Hematopoietic multipotent progenitor cell treated with erythropoietin and hydrocortisone succinate and interleukin-3 and kit ligand, for 4 days (in vitro differentiated cells): ENCODE measurements around the gene SCG2.

Source experiments
- DNase-seq: peaks from one replicate; pipeline ENCODE4 v3.0.0-alpha.2; 2015

The SCG2 gene, protein sequence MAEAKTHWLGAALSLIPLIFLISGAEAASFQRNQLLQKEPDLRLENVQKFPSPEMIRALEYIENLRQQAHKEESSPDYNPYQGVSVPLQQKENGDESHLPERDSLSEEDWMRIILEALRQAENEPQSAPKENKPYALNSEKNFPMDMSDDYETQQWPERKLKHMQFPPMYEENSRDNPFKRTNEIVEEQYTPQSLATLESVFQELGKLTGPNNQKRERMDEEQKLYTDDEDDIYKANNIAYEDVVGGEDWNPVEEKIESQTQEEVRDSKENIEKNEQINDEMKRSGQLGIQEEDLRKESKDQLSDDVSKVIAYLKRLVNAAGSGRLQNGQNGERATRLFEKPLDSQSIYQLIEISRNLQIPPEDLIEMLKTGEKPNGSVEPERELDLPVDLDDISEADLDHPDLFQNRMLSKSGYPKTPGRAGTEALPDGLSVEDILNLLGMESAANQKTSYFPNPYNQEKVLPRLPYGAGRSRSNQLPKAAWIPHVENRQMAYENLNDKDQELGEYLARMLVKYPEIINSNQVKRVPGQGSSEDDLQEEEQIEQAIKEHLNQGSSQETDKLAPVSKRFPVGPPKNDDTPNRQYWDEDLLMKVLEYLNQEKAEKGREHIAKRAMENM

DNA sequence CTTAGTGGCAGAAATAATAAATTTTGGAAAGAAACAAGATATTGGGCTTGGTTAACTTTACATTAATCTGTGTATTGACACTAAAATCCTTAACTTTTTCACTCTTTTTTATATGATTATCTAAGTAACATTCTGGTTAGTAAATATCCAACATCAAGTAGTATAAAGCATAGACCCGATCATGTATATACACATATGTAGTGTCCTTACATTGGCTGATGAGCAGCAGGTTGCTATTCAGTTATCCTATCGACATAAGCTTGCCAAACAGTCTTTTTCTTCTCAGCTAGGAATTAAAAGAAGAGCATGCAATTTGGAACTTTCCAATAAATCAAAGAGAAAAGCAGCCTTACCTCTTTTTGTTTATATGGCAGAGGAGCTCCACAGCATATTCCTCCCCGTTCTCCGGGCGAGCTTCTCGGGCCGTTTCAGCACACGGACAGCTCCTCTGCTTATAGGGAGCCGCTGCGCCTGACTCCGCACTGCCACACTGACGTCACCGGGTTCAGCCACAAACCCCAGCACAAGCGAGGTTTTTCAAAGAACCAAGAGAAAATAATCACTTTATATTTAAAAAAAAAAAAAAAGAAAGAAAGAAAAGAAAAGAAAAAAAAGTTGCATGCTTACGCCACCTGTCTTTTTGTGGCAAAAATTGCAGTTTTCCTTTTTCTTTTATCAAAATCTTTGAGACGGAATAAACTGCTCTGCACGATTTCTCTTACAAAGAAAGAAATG lies at the start of gene SCG2:
TSS of gene SCG2 (minus strand) at position 430 of the 735 bp plus-strand sequence. CDS start 3,079 bp downstream, outside the sequence.
- DNase-seq: peak; percentile 76

DNA sequence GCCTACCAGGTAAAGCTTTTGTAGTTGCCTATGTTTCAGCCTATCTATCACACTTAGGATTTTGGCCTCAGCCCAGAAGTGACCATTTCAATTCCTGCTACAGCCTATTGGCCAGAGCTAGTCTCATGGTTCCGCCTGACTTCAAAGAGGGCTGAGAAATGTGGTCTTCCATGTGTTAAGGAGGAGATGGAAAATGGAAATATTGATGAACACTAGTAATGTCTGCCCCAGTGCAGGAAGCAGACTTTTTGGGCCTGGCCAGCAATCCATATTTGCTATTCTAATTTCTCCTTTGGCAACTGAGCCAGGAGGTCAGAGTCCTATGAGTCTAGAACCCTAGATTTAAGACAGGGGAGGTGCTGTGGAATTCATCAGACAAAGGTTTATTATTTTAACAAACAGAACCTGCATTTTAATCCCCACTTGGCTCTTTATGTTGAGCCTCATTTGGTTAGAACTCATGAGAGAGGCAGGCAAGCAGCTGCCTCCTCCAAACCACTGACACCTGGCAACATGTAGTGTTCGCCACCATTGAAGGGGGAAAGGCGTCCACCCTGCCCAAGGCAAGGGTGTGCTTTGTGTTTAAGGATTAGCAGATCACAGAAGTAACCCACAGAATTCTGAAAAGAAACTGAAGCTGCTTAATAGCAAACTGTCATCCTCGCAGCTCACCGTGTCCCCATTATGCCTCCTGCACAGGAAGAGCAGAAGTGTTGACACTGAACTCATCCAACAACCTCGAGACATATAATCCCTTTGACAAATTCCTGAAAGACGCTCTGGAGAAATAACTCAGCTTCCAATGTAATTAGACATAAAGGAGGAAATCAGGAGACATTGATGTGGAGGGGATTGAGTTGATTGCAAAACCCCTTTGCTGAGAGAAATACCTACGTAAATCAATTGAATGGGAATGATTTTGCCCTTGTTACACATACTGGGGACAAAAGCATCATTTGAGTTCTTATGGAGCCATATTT lies 47.7 kb upstream of the SCG2 start:
- no peak for DNase-seq

DNA sequence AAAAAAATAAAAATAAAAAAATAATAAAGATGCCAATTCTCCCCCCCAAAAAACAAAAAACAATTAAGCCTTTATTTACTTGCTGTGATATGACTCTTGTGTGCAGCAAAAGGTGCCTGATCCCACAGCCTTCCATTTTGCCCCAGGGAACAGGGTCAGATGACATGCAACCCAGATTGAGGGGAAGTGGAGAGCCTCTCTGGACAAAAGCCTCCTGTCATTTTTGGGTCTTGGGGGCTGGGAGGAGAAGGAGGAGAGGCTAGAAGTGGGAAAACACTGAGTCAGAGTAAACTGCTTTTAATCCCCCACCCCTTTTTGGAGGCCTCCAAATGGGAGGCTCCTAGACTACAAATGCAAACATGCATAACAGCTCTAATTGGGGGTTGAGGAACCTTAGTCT lies 46.6 kb upstream of the SCG2 start:
- no peak for DNase-seq

DNA sequence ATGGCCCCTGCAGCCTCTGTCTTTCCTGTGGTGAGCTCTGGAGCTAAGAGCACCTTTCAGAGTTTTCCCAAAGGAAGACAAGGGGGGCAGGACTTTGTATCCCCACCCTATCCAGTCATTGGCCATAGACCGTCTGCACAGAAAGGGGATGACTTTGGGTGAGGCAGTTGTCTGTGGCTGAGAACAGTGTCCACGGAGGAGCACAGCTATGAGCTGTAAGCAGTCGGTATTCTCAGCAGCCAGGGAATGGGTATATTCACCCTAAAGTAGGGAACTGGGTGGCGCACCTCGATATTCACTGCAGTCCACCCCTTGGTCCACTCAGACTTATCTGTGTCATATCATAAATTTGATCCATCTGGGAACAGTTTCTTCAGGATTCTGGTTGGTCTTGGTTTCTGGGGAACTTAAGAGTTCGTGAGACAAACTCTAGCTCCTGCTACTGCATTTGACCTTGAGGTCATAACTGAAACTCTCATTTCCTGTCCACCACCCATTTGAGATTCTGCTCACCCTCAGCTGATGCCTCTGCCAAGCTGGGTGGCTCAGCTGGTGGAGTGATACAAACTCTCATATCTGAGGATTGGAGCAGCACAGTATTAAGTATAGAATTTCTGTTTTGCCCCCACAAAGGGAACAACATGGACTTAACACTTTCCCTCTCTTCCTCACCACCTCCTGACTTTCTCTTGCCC lies 45.2 kb upstream of the SCG2 start:
- no peak for DNase-seq

DNA sequence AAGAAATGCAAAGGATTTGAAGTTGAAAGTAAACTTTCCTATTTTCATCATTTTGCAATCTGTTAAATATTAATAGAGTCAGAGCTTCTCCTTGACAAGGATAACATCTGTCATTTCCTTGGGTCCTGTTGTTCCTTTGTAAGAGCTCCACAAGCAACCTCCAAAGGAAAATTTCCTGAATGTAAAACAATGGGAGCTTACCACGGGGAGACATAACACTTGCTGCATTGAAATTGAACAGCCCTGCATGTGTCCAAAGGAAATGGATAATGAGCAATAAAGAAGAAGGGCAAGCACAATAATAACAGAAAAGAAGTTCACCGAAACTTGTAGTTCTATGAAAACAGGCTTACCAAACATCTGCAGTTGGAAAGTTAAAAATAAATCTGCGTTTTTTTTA lies 42.0 kb upstream of the SCG2 start:
- DNase-seq: no peak

DNA sequence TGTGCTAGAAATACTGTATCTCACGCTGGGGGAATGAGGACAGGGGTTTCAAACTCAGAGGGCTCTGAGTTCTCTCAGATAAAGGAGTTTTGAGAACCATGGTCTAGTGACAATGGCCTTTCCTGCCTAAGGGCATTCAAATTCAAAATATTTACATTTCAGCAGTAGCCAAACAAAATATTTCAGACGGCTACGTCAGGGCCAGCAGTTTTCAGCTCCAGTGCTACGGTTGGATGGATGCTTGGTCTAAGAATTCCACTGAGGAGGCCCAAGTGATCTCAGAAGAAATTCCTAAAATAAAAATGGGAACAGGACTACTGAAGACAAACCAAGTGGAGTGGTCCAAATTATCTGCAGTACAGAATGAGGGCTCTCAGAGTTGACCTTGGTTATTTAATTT lies 41.1 kb upstream of the SCG2 start:
- no peak for DNase-seq

DNA sequence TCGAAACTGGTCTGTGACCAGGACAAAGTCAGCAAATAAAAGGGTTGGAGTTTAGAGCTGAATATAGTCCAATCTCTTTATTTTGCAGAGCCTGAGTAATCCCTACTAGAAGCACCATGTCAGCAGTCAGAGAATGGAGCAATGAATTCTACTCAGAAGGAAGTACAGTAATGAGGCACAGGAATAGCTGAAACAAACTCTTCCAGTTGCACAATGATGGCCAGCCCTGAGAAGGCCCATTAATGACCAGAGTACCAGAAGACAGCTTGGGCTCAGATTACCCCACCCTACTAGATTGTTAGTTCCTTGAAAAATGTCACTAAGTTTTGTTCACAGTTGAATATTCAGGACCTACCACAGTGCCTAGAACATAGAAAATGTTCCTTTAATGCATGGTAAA lies 40.3 kb upstream of the SCG2 start:
- no peak for DNase-seq

DNA sequence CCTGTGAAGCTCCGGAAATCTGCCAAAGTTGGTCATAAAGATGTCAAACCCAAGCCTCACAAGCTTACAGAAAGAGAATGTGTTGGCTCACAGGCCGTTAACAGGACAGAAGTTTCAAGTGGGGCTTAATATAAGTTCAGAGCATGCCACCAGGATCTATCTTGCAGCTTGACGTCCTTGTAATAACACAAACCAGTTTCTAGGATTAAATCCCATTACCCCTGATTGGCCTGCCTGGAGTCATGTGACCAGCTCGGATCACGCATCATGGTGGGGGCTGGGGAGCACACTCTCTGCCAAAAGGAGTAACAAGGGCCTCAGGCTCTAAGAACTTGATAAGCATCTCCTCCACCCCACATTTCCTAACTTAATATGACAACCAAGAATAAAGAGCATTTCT lies 38.9 kb upstream of the SCG2 start:
- DNase-seq: no peak

DNA sequence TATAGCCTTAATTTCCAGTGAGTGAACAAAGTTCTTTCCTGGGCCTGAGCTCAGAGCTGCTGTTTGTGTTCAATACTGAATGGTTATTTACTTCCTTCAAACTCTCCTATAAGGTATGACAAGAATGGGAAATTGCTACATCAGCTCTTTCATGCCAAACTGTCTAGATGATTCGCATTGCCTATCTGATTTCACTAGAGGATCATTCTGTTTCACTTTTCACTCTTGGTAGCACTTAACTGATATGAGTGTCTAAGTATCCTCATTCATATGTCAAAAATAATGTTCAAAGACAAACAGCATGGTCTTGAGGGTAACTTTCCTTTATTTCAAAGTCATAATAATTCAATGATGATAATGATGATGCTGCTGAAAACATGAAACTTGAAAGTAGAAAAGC lies 32.9 kb upstream of the SCG2 start:
- no peak for DNase-seq

DNA sequence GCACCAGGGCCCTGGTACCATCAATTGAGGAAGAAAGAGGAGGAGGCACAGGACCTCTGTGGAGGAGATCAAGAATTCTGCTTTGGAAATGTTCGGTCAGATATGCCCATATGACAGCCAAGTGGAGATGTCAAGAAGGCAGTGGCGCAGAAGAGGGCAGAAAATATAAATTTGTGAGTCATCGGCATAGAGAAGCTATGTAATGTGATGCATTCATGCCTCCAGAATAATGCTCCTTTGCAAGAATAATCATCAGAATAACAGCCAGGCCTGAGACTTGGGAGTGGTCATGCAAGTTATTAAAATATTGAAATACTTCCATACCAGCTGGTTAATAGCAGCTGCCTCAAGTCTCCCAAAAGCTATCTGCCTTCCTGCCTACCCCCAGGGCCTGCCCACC lies 32.1 kb upstream of the SCG2 start:
- no peak for DNase-seq

DNA sequence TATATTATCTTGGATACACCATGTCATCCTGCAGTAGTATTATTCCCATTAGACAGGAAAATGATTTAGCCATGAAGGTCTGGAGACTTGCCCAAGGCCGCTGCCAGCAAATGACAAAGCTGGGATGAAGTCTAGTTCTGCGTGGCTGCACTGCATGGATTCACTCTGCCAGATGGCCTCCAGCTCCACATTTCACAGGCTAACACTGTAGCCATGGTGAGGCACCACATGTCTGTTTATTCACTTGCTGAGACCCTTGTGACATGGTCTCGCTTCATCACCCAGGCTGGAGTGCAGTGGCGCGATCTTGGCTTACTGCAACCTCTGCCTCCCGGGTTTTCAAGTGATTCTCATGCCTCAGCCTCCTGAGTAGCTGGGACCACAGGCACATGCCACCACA lies 31.5 kb upstream of the SCG2 start:
- DNase-seq: no peak

DNA sequence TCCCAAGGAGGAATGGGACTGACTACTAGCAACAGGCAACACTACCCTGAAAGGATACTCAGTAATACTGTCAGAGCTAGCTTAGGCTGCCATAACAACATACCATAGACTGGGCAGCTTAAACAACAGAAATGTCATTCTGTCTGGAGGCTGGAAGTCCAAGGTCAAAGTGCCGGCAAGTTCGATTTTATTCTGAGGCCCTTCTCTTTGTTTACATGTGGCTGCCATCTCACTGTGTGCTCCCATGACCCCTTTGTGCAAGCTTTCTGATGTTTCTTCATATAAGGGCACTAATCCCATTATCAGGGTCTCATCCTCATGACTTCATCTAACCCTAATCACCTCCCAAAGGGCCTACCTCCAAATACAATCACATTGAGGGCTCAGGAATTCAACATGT lies 30.7 kb upstream of the SCG2 start:
- DNase-seq: no peak

DNA sequence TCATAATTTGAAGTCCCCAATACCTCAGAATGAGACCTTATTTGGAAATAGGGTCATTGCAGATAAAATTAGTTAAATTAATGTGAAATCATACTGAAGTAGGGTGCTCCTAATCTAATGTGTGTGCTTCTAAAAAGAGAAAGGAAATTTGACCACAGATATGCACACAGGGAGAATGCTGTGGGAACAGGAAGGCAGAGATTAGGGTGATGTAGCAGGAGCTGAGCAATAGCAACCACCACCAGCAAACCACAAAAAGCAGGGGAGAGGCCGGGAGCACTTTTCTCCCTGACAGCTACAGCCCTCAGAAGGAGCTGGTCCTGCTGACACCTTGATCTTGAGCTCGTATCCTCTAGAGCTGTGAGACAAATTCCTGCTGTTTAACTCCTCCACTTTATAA lies 24.6 kb upstream of the SCG2 start:
- DNase-seq: no peak

DNA sequence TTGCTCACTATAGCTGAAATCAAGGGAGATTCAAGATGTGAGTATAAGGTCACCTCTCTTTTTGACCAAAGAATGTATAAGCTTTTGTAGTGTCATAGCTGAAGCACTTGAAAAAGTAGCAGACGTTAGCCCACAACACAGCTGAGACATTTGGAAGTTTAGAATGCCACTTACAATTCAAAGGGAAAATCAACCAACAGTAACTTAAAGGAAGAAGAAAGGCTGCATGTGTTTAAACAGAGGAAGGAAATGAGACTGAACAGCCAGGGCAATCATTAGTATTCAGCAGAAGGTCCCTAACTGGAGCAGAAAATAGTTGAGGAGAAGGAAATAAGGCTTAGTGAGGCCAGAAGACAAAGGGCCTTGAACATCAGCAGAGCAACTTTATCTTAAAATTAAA lies 23.5 kb upstream of the SCG2 start:
- DNase-seq: no peak

DNA sequence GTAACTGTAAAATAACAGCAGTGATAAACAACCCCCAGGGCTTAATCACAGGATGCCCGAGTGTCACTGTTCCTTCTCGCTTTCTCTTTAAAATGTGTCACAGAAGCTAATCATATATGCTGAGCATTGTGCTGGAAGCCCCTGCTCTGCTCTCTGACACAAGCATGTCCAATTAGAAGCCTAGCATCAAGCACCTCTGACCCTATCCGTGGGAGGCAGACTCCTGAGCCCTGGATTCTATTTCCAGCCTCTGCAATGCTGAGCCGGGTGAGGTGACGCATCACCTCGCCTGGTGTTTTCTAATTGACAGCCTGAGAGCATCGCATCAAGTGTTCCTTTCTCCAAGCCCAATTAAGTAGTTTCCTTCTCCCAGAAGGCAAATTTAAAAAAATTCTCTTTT lies 19.7 kb upstream of the SCG2 start:
- no peak for DNase-seq

DNA sequence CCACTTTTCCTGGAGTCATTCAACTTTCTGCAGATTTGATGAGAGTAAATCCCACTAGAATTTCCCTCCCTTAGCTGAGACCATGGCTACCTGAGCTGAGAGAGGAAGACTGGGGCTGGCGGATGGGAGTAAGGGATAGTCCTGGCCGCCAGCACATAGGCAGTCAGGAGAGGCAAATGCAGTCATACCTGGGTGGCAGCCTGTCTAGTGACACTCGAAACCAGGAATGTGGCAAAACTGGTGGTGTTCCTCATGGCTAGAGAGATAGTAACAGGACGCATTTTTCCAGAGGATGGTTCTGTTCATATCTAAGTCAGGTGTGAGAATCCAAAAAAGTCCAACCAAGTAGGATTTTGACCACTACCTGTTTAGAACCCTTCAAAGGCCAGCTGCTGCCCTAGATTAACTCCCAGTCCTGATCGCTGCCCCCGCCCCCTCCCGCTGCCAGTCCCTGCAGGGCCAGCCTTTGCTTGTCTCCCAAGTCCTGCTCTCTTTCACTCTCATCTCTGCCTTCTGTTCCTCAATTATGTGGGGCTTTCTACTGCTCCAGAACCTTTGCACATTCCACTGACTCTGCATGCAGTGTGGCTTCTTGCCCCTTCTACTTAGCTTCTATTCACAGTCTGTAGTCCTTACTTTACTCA lies 17.4 kb upstream of the SCG2 start:
- DNase-seq: no peak

DNA sequence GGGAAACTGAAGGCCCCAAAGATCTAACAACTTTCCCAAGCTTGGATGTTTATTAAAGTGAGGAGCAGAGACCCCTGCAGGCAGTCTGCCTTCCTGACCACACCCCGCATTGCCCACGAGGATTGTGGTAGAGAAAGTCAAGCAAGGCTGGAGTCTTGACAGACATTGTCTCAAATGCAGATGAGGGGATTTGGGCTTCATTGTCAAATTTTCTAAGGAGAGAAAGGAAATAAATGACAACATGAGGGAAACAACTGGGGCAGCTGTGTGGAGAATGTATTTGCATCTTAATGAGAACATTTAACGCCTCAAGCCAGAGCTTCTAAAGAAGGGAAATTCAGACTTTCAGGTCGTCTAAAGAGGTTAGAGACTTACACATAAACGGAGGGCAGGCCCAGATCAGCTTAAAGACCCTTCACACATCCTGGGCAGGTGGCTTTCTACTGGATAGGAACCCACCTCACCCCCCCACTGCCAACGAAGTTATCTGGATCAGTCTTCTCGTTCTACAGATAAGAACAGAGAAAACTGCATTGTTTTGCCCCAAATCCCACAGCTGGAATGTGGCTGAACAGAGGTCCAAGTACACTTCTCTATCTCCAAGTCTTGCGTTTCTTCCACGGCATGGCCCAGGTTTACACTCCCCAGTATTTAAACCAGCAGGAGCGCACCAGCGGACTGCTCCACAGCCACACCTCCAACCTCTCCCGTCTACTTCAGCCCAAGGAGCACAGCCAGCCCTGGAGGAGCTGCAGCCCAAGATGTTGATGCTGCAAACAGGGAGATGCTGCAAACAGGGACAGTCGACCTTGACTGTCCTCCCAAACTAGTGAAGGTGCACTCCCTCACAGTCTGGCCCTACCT lies 16.2 kb upstream of the SCG2 start:
- peak; percentile 3 for DNase-seq

DNA sequence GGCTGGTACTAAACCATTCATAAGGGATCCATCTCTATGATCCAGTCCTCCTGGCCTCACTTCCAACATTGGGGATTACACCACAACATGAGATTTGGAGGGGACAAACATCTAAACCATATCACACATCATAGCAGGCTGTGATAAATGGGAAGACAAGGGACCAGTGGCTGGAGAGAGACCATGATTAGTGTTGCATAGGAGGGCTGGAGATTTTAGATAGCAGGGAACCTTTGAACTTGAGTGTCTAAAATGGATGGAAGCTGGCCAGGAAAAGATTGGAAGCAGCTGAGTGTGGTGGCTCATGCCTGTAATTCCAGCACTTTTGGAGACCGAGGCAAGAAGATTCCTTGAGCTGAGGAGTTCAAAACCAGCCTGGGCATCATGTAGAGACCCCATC lies 12.4 kb upstream of the SCG2 start:
- no peak for DNase-seq

DNA sequence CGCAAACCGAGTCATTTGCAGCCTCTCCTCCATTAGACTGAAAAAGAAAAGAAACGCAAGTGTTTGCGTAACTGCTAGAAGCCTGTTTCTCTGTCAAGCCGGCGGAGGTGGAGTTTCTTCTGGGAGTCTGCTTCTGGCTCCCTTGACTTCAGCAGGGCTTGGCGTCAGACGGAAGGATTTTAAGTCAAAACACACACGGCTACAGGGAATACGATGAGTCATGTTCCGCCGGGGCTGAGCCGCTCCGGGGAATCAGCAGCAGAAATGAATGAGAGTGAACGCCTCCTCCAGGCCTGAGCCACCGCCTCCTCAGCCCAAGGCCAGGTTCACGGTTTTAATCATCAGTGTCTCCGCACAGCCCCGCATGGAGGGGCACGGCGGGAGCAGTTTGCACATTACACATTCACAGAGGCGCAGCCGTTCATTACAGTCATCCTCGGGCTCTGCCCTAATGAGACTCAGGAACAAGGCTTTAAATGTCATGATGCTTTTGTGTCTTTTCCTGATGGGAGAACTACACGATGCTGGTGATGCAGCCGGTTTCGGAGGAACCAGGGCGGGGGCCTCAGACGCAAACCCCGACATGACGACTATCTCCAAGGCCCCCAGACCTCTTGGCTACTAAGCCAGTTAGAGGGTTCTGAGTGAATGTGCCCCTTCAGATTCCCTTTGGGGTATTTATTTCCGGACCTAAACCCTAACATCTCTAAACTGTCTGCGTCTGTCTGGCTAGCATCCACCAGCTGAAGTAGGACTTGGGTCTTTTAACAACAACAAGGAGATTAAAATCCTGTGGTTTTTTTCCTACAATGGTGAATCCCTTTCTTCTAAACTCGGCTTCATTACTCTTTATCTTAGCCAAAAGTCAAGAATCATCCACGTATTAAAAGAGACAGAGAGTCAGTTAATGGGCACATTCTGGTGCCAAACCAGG lies 11.1 kb upstream of the SCG2 start:
- peak; percentile 5 for DNase-seq

DNA sequence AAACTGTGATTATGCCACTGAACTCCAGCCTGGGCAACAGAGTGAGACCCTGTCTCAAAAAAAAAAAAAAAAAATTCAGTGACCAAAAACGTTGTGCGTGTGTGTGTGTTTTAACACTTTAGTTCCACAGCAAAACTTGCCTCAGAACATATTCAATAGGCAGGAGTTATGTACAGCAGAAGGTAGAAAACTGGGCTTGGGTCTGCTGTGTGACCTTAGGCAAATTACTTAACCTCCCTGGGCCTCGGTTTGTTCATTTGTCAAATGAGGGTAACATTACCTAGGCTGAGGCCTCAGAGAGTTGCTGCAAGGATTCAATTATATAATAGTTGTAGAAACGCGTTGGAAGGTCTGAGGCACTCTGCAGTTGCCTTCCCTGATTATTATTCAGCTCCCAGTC lies 10.3 kb upstream of the SCG2 start:
- DNase-seq: no peak
